ENCODE data around the gene OBSCN.

- no peak for TF ChIP-seq USF2 (IDR thresholded peaks at IDR 0.05; ENCODE audit: low read depth, low read length)
- TF ChIP-seq, protein P1, sequence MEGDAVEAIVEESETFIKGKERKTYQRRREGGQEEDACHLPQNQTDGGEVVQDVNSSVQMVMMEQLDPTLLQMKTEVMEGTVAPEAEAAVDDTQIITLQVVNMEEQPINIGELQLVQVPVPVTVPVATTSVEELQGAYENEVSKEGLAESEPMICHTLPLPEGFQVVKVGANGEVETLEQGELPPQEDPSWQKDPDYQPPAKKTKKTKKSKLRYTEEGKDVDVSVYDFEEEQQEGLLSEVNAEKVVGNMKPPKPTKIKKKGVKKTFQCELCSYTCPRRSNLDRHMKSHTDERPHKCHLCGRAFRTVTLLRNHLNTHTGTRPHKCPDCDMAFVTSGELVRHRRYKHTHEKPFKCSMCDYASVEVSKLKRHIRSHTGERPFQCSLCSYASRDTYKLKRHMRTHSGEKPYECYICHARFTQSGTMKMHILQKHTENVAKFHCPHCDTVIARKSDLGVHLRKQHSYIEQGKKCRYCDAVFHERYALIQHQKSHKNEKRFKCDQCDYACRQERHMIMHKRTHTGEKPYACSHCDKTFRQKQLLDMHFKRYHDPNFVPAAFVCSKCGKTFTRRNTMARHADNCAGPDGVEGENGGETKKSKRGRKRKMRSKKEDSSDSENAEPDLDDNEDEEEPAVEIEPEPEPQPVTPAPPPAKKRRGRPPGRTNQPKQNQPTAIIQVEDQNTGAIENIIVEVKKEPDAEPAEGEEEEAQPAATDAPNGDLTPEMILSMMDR (conservative IDR thresholded peaks at IDR 0.05; ENCODE audit: low read depth, low read length): no peak
- TF ChIP-seq FOS (IDR thresholded peaks at IDR 0.05; ENCODE audit: low read depth, low read length): no peak
- TF ChIP-seq SMC3 (IDR thresholded peaks at IDR 0.05; ENCODE audit: low read depth, low read length): no peak
- TF ChIP-seq POLR2A (IDR thresholded peaks at IDR 0.05; ENCODE audit: low read depth, low read length): no peak
- TF ChIP-seq MAFK (IDR thresholded peaks at IDR 0.05; ENCODE audit: low read depth, low read length): no peak
- no peak for TF ChIP-seq ELK1 (IDR thresholded peaks at IDR 0.05; ENCODE audit: borderline replicate concordance, low read depth, low read length)
- TF ChIP-seq RAD21 (IDR thresholded peaks at IDR 0.05; ENCODE audit: low read length): no peak
- TF ChIP-seq MXI1 (IDR thresholded peaks at IDR 0.05; ENCODE audit: borderline replicate concordance, low read depth, low read length): no peak
Observed at GRCh38 chr1:228304766-228305395, 97.0 kb downstream of the OBSCN start.
